Muscle layer of duodenum (tissue), 2 donors: Measurements from ENCODE around the gene PKM.
A peak's percentile ranks its signal among the peaks of the same experiment; 100 is the strongest.

Experiments used
- H3K27ac ChIP-seq: one replicate; pipeline ENCODE4 v1.7.0; 2013; ENCODE audit warnings: mild to moderate bottlenecking, low read length
- H3K27me3 ChIP-seq: one replicate; pipeline ENCODE4 v1.7.0; 2013; ENCODE audit warnings: low read depth, mild to moderate bottlenecking, control low read depth, low read length
- H3K36me3 ChIP-seq, 2 donors: one replicate each; pipeline ENCODE4 v1.7.0; 2013; ENCODE audit warnings: low read length in 2 of 2, control low read depth in 1 of 2, mild to moderate bottlenecking in 1 of 2; ENCODE audit not compliant: insufficient read depth in 2 of 2, control insufficient read depth in 1 of 2
- H3K4me1 ChIP-seq, 2 donors: one replicate each; pipeline ENCODE4 v1.7.0; 2013; ENCODE audit warnings: low read length in 2 of 2, mild to moderate bottlenecking in 2 of 2, control low read depth in 1 of 2, moderate library complexity in 1 of 2; ENCODE audit not compliant: insufficient read depth in 2 of 2, control insufficient read depth in 1 of 2
- H3K4me3 ChIP-seq, 2 donors: one replicate each; pipeline ENCODE4 v1.7.0; 2013; ENCODE audit warnings: low read length in 2 of 2, low read depth in 1 of 2, mild to moderate bottlenecking in 1 of 2
- H3K9me3 ChIP-seq, 2 donors: one replicate each; pipeline ENCODE4 v1.7.0; 2013; ENCODE audit warnings: low read length in 2 of 2, control low read depth in 1 of 2, mild to moderate bottlenecking in 1 of 2; ENCODE audit not compliant: control insufficient read depth in 1 of 2
- donor health status: healthy.

Gene PKM

DNA sequence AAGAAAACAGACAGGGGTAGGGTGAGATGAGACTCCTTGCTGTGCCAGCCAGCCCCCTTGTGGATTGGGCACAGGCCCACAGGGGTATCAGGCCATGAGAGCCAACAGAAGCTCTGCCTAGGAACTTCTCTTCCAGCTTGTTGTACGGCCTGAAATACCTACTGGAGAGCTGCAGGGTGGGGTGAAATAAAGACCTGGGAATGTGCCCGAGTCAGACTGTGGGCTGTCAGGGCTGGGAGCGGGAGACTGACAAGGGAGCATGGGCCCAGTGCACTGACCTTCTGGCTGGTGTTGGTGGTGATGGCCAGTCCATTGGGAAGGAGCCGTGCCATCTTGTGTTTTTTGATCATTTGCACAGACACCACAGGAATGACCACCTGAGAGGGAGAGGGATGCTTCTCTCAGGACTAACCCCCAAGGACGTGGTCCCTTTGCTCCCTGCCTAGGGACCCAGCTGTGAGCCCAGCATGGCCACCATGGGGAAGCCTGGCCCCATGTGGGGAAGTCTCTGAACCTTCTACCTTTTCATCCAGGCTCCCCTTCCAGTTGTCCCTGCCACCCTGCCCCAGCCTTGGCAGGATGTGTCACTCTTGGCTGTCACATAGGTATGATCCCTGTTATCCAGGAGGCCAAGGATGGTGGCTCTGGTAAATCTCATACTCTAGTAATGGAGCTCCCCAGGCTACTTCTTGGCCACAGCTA lies 64.1 kb downstream of the PKM start:
- no peak overlapping the region for H3K4me3 ChIP-seq
- no peaks in the 10 kb centered on the region for H3K4me1 ChIP-seq
- no peaks in the 10 kb centered on the region for H3K9me3 ChIP-seq
- H3K27ac ChIP-seq: no peak overlapping the region
- H3K36me3 ChIP-seq: no peaks in the 10 kb centered on the region
- no peaks in the 10 kb centered on the region for H3K27me3 ChIP-seq

DNA sequence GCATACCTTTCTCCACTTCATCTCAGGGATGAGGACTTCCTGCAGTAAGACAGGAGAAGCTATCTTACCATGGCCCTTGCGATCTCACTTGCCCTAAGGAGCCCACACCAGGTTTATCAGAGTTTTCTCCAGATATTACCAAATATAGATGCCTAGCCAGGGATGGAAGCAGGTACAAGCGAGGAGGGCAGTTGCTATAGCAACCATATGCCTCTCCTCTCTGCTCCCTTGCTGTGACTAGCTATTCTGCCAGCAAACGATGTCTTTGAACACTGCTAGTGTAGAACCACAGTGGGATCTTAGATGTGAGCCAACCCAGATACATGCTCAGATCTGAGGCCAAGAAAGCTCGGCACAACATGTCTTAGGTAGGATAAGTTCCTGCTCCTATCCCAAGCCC lies 67.3 kb downstream of the PKM start:
- Histone ChIP-seq H3K4me1 (peaks cover 0 to 6% of the 10 kb centered on the region in 2 donors), H3K4me3 (no peak overlapping the region), H3K36me3 (no peaks in the 10 kb centered on the region), H3K27me3 (no peaks in the 10 kb centered on the region), H3K9me3 (no peaks in the 10 kb centered on the region), H3K27ac (no peak overlapping the region)

DNA sequence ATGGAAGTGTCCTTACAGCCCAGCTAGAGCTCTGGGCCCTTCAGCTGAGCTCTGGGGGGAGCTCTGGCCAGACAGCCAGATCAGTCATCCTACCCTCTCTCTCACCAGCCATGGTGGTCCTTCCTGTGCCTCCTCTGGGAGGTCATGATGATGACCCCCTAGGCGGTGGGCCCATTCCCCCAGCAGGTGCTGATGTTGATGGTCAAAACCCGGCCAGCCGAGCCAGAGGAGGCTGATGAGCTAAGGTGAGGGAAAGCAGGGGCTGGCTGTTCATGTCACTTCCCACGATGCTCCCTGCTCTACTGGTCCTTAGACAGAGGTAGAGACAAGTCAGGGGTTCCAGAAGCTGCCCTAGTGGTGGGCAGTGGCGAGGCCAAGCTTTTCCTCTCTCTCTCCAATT lies 68.4 kb downstream of the PKM start:
- H3K27ac ChIP-seq: no peak overlapping the region
- no peak overlapping the region for H3K4me3 ChIP-seq
- no peaks in the 10 kb centered on the region for H3K27me3 ChIP-seq
- no peaks in the 10 kb centered on the region for H3K36me3 ChIP-seq
- no peaks in the 10 kb centered on the region for H3K9me3 ChIP-seq
- H3K4me1 ChIP-seq: peaks cover 0 to 6% of the 10 kb centered on the region in 2 donors

DNA sequence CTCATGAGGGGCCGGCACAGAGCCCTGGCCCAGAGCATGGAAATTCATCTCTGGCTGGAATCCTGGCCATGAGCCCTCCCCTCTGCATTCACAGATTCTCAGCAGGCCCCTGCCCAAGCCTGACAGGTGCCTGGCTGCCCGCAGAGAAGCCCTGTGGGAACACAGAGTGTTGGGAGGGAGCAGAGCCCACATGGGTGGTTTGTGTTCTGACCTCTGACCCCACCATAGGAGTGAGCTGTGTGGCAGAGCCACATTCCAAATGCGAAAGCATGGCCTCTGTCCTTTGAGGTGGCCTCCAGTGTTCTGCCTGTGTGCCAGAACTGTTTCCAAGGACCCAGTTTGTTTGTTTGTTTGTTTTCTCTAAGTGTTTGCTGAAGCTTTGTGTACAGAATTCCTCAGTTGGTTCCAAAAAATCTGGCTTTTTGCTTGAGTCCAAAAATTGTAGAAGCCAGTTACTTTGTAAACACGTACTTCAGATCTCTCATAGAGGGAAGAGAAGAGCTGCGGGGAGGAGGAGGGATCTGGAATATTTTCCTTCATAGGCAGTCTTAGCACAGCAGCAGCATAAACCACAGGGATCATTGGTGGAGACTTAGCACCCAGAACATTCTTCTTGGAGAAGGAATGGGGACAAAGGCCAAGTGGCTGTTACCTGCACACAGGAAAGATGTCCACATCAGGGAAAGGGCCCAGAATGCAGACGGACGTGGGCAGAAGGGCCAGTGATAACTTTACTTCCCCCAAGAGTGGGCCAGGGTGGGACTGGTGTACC lies 69.4 kb downstream of the PKM start:
- no peak overlapping the region for H3K4me3 ChIP-seq
- peaks cover 0 to 6% of the 10 kb centered on the region in 2 donors for H3K4me1 ChIP-seq
- H3K27ac ChIP-seq: no peak overlapping the region
- H3K9me3 ChIP-seq: no peaks in the 10 kb centered on the region
- no peaks in the 10 kb centered on the region for H3K36me3 ChIP-seq
- H3K27me3 ChIP-seq: no peaks in the 10 kb centered on the region

DNA sequence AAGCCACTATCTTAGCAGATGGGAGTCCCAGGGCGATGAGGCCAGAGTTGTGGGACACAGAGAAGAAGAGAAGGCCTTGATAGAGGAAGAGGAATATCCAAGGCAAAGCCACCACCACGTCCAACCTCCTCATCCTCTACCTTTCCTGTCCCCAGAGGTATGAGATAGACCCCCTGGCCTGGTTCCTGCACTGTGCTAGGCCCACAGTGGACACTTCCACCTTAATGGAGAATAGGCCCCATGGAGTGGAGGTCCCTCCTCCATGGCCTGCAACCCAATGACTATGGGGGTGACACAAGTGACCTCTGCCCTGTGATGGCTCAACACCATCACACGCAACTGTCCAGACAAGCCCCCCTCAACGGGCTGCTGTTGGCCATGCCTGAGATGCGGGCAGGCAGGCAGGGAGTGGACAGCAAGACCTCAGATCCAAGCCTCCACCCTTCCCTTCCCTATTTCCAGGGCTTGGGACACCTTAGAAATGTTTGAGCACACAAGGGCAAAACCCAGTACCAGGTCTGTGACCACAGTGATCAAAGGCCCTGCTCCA lies 70.2 kb downstream of the PKM start:
- no peak overlapping the region for H3K27ac ChIP-seq
- H3K9me3 ChIP-seq: no peaks in the 10 kb centered on the region
- no peaks in the 10 kb centered on the region for H3K27me3 ChIP-seq
- peaks cover 0 to 6% of the 10 kb centered on the region in 2 donors for H3K4me1 ChIP-seq
- no peaks in the 10 kb centered on the region for H3K36me3 ChIP-seq
- H3K4me3 ChIP-seq: no peak overlapping the region

DNA sequence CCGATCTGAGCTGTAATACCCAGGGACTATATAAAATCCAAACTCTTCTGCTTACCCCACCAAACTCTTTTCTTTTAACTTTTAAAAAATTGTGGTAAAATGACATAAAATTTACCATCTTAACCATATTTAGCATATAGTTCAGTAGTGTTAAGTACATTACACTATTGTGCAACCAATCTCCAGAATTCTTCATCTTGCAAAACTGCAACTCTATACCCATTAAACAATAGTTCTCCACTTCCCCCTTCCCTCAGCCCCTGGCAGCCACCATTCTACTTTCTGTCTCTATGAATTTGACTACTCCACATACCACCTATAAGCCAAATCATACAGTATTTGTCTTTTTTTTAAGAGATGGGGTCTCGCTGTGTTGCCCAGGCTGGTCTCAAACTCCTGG lies 74.1 kb downstream of the PKM start:
- peaks cover 14 to 15% of the 10 kb centered on the region in 2 donors for H3K4me1 ChIP-seq
- no peaks in the 10 kb centered on the region for H3K36me3 ChIP-seq
- H3K27ac ChIP-seq: no peak overlapping the region
- no peaks in the 10 kb centered on the region for H3K27me3 ChIP-seq
- H3K4me3 ChIP-seq: no peak overlapping the region
- H3K9me3 ChIP-seq: no peaks in the 10 kb centered on the region

DNA sequence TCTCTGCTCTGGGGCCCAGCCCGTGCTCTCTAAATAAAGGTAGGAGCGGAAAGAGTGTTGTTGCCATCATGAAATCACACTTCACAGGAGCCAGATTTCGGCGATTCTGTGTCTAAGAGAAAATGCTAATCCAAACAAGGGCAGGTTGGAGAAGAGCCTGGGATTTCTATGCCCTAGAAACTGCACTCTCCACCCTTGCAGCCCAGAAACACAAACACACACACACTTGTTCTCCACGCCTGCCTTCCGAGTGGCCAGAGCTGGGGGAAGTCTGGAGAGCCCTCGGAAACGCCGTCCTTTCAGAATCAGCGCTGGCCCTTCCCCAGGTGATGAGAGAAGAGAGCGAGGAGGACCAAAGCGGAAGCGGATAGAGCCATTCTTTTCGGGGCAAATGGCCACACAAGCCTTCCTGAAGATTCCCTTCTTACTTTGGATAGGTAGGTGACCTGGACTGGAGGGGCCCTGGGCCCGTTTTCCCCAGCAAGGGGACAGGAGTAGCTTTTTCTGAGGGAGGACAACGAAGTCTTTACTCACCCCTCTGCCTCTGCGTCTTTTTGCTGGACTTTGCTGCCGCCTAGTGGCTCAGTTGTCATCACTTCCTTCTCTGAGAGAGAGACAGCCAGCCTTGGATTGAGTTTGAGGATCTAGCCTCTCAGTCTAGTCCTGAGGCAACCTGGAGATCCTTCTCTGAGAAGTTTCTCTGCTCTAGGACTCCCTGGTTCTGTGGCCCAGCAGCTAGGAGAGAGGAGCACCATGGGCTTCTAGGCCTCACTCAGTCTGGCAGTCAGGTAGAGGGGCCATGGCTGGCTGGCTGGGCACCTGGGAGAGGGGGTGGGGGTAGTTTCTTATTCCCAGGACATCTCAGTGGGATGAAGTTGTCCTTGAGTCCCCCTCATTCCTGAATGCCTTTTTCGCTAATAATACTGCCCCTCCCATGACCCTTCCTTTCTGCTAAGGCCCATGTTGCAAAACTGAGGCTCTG lies 75.1 kb downstream of the PKM start:
- Histone ChIP-seq H3K9me3 (no peaks in the 10 kb centered on the region), H3K4me1 (peaks cover 9 to 14% of the 10 kb centered on the region in 2 donors), H3K27me3 (no peaks in the 10 kb centered on the region), H3K27ac (peak overlapping the region; percentile 70), H3K36me3 (no peaks in the 10 kb centered on the region), H3K4me3 (peak overlapping the region; percentile 67 to 84)

DNA sequence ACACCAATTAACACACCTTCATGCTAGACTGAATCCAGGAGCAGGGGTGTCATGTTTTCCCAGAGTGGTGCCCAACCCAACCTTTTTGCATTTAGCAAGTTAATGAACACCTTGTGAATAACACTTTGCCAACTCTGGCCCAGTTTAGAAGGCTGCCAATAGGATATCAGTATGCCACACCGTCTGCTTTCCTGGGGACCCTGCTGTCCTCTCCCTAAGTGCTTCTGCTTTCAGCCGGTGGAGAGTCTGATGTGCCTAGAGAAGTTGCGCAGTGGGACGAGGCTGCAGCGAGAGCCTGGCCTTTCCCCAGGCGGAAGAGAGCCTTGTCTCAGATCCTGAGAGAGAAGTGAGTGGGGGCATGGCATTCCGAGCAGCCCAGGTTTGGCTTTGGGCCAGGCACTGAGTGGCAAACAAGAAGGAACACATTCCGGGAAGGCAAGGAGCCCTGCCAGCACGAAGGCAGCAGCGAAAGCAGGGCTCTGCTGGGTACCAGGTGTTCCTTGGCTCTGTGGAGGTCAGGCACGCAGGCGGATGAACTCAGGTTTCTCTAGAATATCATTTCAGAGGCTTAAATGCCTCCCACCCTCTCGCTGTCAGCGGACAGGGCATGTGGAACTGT lies 75.9 kb downstream of the PKM start:
- H3K9me3 ChIP-seq: no peaks in the 10 kb centered on the region
- H3K27ac ChIP-seq: peak overlapping the region; percentile 70
- H3K36me3 ChIP-seq: no peaks in the 10 kb centered on the region
- peak overlapping the region; percentile 67 to 84 for H3K4me3 ChIP-seq
- no peaks in the 10 kb centered on the region for H3K27me3 ChIP-seq
- peaks cover 9 to 14% of the 10 kb centered on the region in 2 donors for H3K4me1 ChIP-seq

DNA sequence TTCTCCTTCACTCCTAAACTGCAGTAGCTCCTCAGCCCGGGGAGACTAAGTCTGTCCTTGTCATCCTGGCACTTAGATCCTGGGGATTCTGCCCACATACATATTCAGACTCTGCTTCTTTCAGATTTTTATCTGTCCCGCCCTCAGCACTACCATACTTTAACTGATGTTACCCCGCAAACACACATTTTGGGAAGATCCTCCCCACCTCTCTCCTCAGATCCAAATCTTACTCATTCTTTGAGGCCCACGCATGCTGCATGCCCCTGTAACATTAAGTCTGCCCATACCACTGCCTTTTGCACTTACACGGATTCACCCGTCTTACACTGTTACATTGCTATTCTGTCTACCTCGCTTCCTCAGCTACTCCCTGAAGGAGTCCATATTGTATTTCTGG lies 76.7 kb downstream of the PKM start:
- Histone ChIP-seq H3K27me3 (no peaks in the 10 kb centered on the region), H3K4me3 (no peak overlapping the region), H3K27ac (no peak overlapping the region), H3K9me3 (no peaks in the 10 kb centered on the region), H3K36me3 (no peaks in the 10 kb centered on the region), H3K4me1 (peaks cover 9 to 14% of the 10 kb centered on the region in 2 donors)

DNA sequence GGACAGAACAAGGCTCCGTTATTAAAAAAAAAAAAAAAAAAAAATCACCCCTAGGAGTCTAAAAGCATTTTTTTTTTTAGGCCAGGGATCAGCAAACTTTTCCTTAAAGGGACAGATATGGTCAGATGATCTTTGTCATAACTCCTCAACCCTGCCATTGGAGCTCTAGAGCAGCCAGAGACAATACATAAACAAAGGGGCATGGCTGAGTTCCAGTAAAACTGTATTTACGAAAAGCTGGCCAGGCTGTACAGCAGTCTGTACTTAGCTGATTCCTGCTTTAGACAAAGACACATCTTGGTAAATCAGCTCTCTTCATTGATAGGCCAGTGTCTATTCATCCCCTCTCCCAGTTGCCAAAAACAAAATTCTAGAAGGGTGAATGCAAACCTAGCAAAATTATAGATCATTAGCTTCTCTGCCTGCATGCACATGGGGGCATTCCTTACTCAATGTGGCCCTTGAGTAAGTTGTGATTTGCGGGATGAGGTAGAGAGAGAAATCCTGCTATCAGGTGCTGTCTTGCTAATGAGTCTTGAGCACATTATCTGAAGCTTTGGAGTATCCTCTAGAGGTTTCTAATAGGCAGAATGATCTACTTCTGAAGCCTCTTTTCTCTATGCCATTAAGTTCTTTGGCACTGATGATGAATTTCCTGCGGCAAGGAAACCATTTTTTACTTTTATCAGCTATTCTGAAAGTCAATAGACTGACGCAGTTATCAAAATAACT lies 77.6 kb downstream of the PKM start:
- Histone ChIP-seq H3K36me3 (no peaks in the 10 kb centered on the region), H3K4me1 (peaks cover 9 to 14% of the 10 kb centered on the region in 2 donors), H3K9me3 (no peaks in the 10 kb centered on the region), H3K4me3 (no peak overlapping the region), H3K27me3 (no peaks in the 10 kb centered on the region), H3K27ac (no peak overlapping the region)
